Measurements from ENCODE around the gene PSMC1.

PSMC1 gene

GRCh38 chr14:90268420-90268819, 12.1 kb downstream of the PSMC1 start:
- no peak for DNase-seq (ENCODE audit: low read depth)
- TF ChIP-seq CTCF (conservative IDR thresholded peaks at IDR 0.05; ENCODE audit: control insufficient read depth, insufficient read depth, low read depth, low read length): no peak
- H3K4me3 ChIP-seq (ENCODE audit: control insufficient read depth, low read depth, low read length): no peak overlapping the region

GRCh38 chr14:90272523-90272922, 16.2 kb downstream of the PSMC1 start:
- no peak for DNase-seq (ENCODE audit: low read depth)
- no peak overlapping the region for H3K4me3 ChIP-seq (ENCODE audit: control insufficient read depth, low read depth, low read length)
- TF ChIP-seq CTCF (conservative IDR thresholded peaks at IDR 0.05; ENCODE audit: control insufficient read depth, insufficient read depth, low read depth, low read length): no peak

GRCh38 chr14:90273532-90273931, 17.2 kb downstream of the PSMC1 start:
- H3K4me3 ChIP-seq (ENCODE audit: control insufficient read depth, low read depth, low read length): no peak overlapping the region
- no peak for DNase-seq (ENCODE audit: low read depth)
- TF ChIP-seq CTCF (conservative IDR thresholded peaks at IDR 0.05; ENCODE audit: control insufficient read depth, insufficient read depth, low read depth, low read length): no peak

- TF ChIP-seq CTCF (conservative IDR thresholded peaks at IDR 0.05; ENCODE audit: control insufficient read depth, insufficient read depth, low read depth, low read length): peak; percentile 10
- no peak overlapping the region for H3K4me3 ChIP-seq (ENCODE audit: control insufficient read depth, low read depth, low read length)
- DNase-seq (ENCODE audit: low read depth): no peak
Observed at GRCh38 chr14:90274019-90274418, 17.7 kb downstream of the PSMC1 start.

GRCh38 chr14:90274808-90275457, 18.6 kb downstream of the PSMC1 start:
- peak; percentile 84 for DNase-seq (ENCODE audit: low read depth)
- H3K4me3 ChIP-seq (ENCODE audit: control insufficient read depth, low read depth, low read length): no peak overlapping the region
- TF ChIP-seq CTCF (conservative IDR thresholded peaks at IDR 0.05; ENCODE audit: control insufficient read depth, insufficient read depth, low read depth, low read length): no peak

GRCh38 chr14:90275458-90275814, 19.1 kb downstream of the PSMC1 start:
- TF ChIP-seq CTCF (conservative IDR thresholded peaks at IDR 0.05; ENCODE audit: control insufficient read depth, insufficient read depth, low read depth, low read length): no peak
- H3K4me3 ChIP-seq (ENCODE audit: control insufficient read depth, low read depth, low read length): no peak overlapping the region
- DNase-seq (ENCODE audit: low read depth): no peak

GRCh38 chr14:90275820-90276219, 19.5 kb downstream of the PSMC1 start:
- peak; percentile 80 for DNase-seq (ENCODE audit: low read depth)
- TF ChIP-seq CTCF (conservative IDR thresholded peaks at IDR 0.05; ENCODE audit: control insufficient read depth, insufficient read depth, low read depth, low read length): no peak
- no peak overlapping the region for H3K4me3 ChIP-seq (ENCODE audit: control insufficient read depth, low read depth, low read length)
